Neural progenitor cell (in vitro differentiated cells): ENCODE measurements around the gene TIAM2. TPM values are rescaled to one million over a fixed set of nuclear protein-coding genes. Genes with fewer than 3 reads are reported as not detected.
"Not testable (repeated sequence)": the region's sequence is repeated elsewhere in the genome, so short reads cannot be mapped to it uniquely, and the experiment has no call there.

Experiments
- DNase-seq: peaks from one replicate; pipeline ENCODE4 v3.0.0-alpha.2; 2016; ENCODE audit warnings: low spot score
- H2AFZ ChIP-seq: fragments of 200-600 bp; sonication (generic); replicated peaks from 2 replicates; pipeline ENCODE4 v1.6.1; 2016; ENCODE audit warnings: antibody characterized with exemption
- H3F3A ChIP-seq: fragments of 200-600 bp; sonication (generic); 2 replicates; pipeline ENCODE4 v1.6.1; 2016; ENCODE audit warnings: antibody characterized with exemption, low read depth
- H3K27ac ChIP-seq: fragments of 200-600 bp; sonication (generic); 2 replicates; pipeline ENCODE4 v1.5.1; 2016; ENCODE audit warnings: mild to moderate bottlenecking
- H3K27me3 ChIP-seq: fragments of 200-600 bp; sonication (generic); 2 replicates; pipeline ENCODE4 v1.6.1; 2016; ENCODE audit warnings: mild to moderate bottlenecking, moderate library complexity
- H3K36me3 ChIP-seq: fragments of 200-600 bp; sonication (generic); 2 replicates; pipeline ENCODE4 v1.5.1; 2016
- H3K4me1 ChIP-seq: fragments of 200-600 bp; sonication (generic); 2 replicates; pipeline ENCODE4 v1.6.1; 2016; ENCODE audit warnings: mixed run types
- H3K4me2 ChIP-seq: fragments of 200-600 bp; sonication (generic); 2 replicates; pipeline ENCODE4 v1.6.1; 2016
- H3K4me3 ChIP-seq: fragments of 200-600 bp; sonication (generic); 2 replicates; pipeline ENCODE4 v1.5.1; 2016
- H3K79me2 ChIP-seq: fragments of 200-600 bp; sonication (generic); 2 replicates; pipeline ENCODE4 v1.6.1; 2016; ENCODE audit warnings: low read depth
- H3K9ac ChIP-seq: fragments of 200-600 bp; sonication (generic); 2 replicates; pipeline ENCODE4 v1.6.1; 2016
- H3K9me3 ChIP-seq: fragments of 200-600 bp; sonication (generic); 2 replicates; pipeline ENCODE4 v1.5.1; 2016; ENCODE audit warnings: low read depth
- H4K20me1 ChIP-seq: fragments of 200-600 bp; sonication (generic); 2 replicates; pipeline ENCODE4 v1.6.1; 2016; ENCODE audit warnings: low read depth
- H3K27ac Mint-ChIP-seq: 3 replicates; pipeline ENCODE4 v1.8.0; 2021; ENCODE audit warnings: mixed read lengths
- H3K27me3 Mint-ChIP-seq: 2 replicates; pipeline ENCODE4 v1.8.0; 2022; ENCODE audit warnings: low read depth, mild to moderate bottlenecking, inconsistent platforms, moderate library complexity, mixed read lengths; ENCODE audit not compliant: insufficient read depth
- H3K36me3 Mint-ChIP-seq: 3 replicates; pipeline ENCODE4 v1.8.0; 2021; ENCODE audit warnings: mixed read lengths
- H3K4me1 Mint-ChIP-seq: 3 replicates; pipeline ENCODE4 v1.8.0; 2021; ENCODE audit warnings: mixed read lengths
- H3K4me3 Mint-ChIP-seq: 3 replicates; pipeline ENCODE4 v1.8.0; 2021; ENCODE audit warnings: mild to moderate bottlenecking, moderate library complexity, mixed read lengths
- H3K9me3 Mint-ChIP-seq: 3 replicates; pipeline ENCODE4 v1.8.0; 2020; ENCODE audit warnings: mixed read lengths
- EZH2 ChIP-seq: fragments of 200-600 bp; sonication (generic); IDR thresholded peaks from 2 replicates; pipeline ENCODE4 v1.6.1; 2017; ENCODE audit warnings: antibody characterized with exemption, mild to moderate bottlenecking, moderate library complexity
- EZH2phosphoT487 ChIP-seq: fragments of 200-600 bp; sonication (generic); IDR thresholded peaks from 2 replicates; pipeline ENCODE4 v1.6.1; 2017; ENCODE audit warnings: antibody characterized with exemption
- total RNA-seq: library from RNA; depleted of rRNA; stranded (reverse); fragments of >200 nt; gene quantifications from 2 replicates; pipeline ENCODE4 v1.2.3, GENCODE V29; 2015; ENCODE audit warnings: low replicate concordance
- TF ChIP-seq, protein P1 (sequence below): fragments of 200-600 bp; sonication (generic); IDR thresholded peaks from 2 replicates; pipeline ENCODE4 v1.5.1; 2017; ENCODE audit warnings: antibody characterized with exemption, mild to moderate bottlenecking

The TIAM2 gene
- total RNA-seq, 1 donor from 2014 or later = 22.8 TPM

GRCh38 chr6:155182103-155182502, 187.0 kb downstream of the TIAM2 start:
- no peak overlapping the region for H3K4me2 ChIP-seq
- no peaks in the 10 kb centered on the region for H3K79me2 ChIP-seq
- peaks cover 45% of the 10 kb centered on the region for H3K4me1 Mint-ChIP-seq
- no peaks in the 10 kb centered on the region for H3K9me3 ChIP-seq
- no peaks in the 10 kb centered on the region for H3K9me3 Mint-ChIP-seq
- no peak overlapping the region for H3K4me3 Mint-ChIP-seq
- peak overlapping the region; percentile 66 for H3K27ac Mint-ChIP-seq
- H3K4me1 ChIP-seq = peaks cover 4% of the 10 kb centered on the region
- TF ChIP-seq EZH2 = no peak
- TF ChIP-seq, protein P1, sequence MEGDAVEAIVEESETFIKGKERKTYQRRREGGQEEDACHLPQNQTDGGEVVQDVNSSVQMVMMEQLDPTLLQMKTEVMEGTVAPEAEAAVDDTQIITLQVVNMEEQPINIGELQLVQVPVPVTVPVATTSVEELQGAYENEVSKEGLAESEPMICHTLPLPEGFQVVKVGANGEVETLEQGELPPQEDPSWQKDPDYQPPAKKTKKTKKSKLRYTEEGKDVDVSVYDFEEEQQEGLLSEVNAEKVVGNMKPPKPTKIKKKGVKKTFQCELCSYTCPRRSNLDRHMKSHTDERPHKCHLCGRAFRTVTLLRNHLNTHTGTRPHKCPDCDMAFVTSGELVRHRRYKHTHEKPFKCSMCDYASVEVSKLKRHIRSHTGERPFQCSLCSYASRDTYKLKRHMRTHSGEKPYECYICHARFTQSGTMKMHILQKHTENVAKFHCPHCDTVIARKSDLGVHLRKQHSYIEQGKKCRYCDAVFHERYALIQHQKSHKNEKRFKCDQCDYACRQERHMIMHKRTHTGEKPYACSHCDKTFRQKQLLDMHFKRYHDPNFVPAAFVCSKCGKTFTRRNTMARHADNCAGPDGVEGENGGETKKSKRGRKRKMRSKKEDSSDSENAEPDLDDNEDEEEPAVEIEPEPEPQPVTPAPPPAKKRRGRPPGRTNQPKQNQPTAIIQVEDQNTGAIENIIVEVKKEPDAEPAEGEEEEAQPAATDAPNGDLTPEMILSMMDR = no peak
- TF ChIP-seq EZH2phosphoT487 = no peak
- no peaks in the 10 kb centered on the region for H3K36me3 ChIP-seq
- H3K27ac ChIP-seq = no peak overlapping the region
- no peak overlapping the region for H2AFZ ChIP-seq
- no peak overlapping the region for H3K9ac ChIP-seq
- DNase-seq = no peak
- H3K4me3 ChIP-seq = no peak overlapping the region
- H4K20me1 ChIP-seq = no peaks in the 10 kb centered on the region
- H3K36me3 Mint-ChIP-seq = peaks cover 12% of the 10 kb centered on the region
- no peaks in the 10 kb centered on the region for H3F3A ChIP-seq
- no peaks in the 10 kb centered on the region for H3K27me3 ChIP-seq
- peaks cover 3% of the 10 kb centered on the region for H3K27me3 Mint-ChIP-seq

- peaks cover 3% of the 10 kb centered on the region for H3K27me3 Mint-ChIP-seq
- Histone ChIP-seq H3K4me1 (peaks cover 4% of the 10 kb centered on the region), H3K4me2 (no peak overlapping the region), H3F3A (no peaks in the 10 kb centered on the region), H3K36me3 (no peaks in the 10 kb centered on the region), H4K20me1 (no peaks in the 10 kb centered on the region), H3K4me3 (no peak overlapping the region), H3K79me2 (no peaks in the 10 kb centered on the region), H3K9me3 (no peaks in the 10 kb centered on the region), H3K9ac (no peak overlapping the region), H2AFZ (no peak overlapping the region), H3K27ac (no peak overlapping the region), H3K27me3 (no peaks in the 10 kb centered on the region)
- no peak for DNase-seq
- H3K27ac Mint-ChIP-seq = peak overlapping the region; percentile 66
- peak overlapping the region; percentile 42 for H3K4me3 Mint-ChIP-seq
- H3K9me3 Mint-ChIP-seq = no peaks in the 10 kb centered on the region
- H3K4me1 Mint-ChIP-seq = peaks cover 45% of the 10 kb centered on the region
- no peak for TF ChIP-seq EZH2phosphoT487
- TF ChIP-seq, protein P1 = no peak
- no peak for TF ChIP-seq EZH2
- peaks cover 14% of the 10 kb centered on the region for H3K36me3 Mint-ChIP-seq
These were observed 188.0 kb downstream of the TIAM2 start for GRCh38 chr6:155183095-155183494.

DNA sequence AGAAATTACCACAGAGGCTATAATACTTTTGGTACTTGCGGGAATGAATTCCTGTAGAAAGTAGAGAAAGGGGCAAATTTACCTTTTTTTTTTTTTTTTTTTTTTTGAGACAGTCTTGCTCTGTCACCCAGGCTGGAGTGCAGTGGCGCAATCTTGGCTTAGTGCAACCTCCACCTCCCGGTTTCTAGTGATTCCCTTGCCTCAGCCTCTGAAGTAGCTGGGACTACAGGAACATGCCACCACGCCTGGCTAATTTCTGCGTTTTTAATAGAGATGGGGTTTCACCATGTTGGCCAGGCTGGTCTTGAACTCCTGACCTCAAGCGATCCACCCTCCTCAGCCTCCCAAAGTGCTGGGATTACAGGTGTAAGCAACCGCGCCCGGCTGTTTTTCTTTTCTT, 189.9 kb downstream of the TIAM2 start:
- H3K4me3 Mint-ChIP-seq, H3K27me3 ChIP-seq, H3F3A ChIP-seq, H3K27ac ChIP-seq, DNase-seq, H3K79me2 ChIP-seq, H3K9me3 Mint-ChIP-seq, H3K36me3 Mint-ChIP-seq, H4K20me1 ChIP-seq, H3K27ac Mint-ChIP-seq, H3K9me3 ChIP-seq, H3K4me2 ChIP-seq, H3K4me1 ChIP-seq, H3K27me3 Mint-ChIP-seq, H3K4me3 ChIP-seq, H2AFZ ChIP-seq, H3K9ac ChIP-seq, H3K36me3 ChIP-seq: not testable (repeated sequence)
- H3K4me1 Mint-ChIP-seq = peaks cover 49% of the 10 kb centered on the region

GRCh38 chr6:155185544-155185943, 190.4 kb downstream of the TIAM2 start:
- DNase-seq = peak; percentile 76
- H4K20me1 ChIP-seq = no peaks in the 10 kb centered on the region
- H3F3A ChIP-seq = no peaks in the 10 kb centered on the region
- peaks cover 4% of the 10 kb centered on the region for H3K4me1 ChIP-seq
- H3K9me3 ChIP-seq = no peaks in the 10 kb centered on the region
- H2AFZ ChIP-seq = peak overlapping the region; percentile 45
- H3K79me2 ChIP-seq = no peaks in the 10 kb centered on the region
- H3K36me3 Mint-ChIP-seq = peaks cover 5% of the 10 kb centered on the region
- H3K9me3 Mint-ChIP-seq = no peaks in the 10 kb centered on the region
- no peaks in the 10 kb centered on the region for H3K36me3 ChIP-seq
- no peak overlapping the region for H3K9ac ChIP-seq
- H3K27me3 Mint-ChIP-seq = peaks cover 3% of the 10 kb centered on the region
- no peak overlapping the region for H3K4me3 ChIP-seq
- H3K4me2 ChIP-seq = no peak overlapping the region
- H3K27ac ChIP-seq = no peak overlapping the region
- peaks cover 49% of the 10 kb centered on the region for H3K4me1 Mint-ChIP-seq
- peak overlapping the region; percentile 26 for H3K4me3 Mint-ChIP-seq
- no peak overlapping the region for H3K27ac Mint-ChIP-seq
- H3K27me3 ChIP-seq = no peaks in the 10 kb centered on the region
- TF ChIP-seq EZH2 = no peak
- TF ChIP-seq EZH2phosphoT487 = no peak
- TF ChIP-seq, protein P1 = no peak
